GDM1 (cell line): Measurements from ENCODE around the gene DDB1.
A peak's percentile ranks its signal among the peaks of the same experiment; 100 is the strongest.
"Not testable (repeated sequence)": the region's sequence is repeated elsewhere in the genome, so short reads cannot be mapped to it uniquely, and the experiment has no call there.

Experiments used
- DNase-seq: peaks from one replicate; lab custom pipeline; 2025; lab: John Stamatoyannopoulos, UW

Gene DDB1

DNA sequence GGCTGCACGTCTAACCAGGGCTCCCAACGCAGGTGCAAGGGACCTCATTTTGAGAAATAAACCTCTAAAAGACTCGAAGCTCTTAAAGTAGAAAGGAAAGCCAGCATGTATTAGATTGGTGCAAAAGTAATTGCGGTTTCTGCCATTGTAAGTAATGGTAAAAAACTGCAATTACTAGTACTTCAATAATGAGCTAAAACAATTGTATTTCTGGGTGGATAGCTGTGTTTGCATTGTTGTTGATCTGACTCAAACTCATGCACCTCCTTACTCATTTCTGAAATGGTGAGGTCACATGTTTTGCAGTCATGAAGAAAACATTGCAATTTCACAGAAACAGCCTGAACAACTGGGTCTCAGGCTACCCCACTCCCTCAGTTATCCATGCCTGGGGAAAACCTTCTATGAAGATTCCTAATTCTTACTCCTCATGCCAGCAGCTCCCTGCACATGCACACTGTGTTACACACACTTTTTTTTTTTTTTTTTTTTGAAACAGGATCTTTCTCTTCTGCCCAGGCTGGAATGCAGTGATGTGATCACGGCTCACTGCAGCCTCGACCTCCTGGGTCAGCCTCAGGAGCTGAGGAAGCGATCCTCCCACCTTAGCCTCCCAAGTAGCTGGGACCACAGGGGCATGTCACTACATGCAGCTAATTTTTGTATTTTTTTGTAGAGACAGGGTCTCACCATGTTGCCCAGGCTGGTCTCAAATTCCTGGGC lies 62.4 kb downstream of the DDB1 start:
- no peak for DNase-seq

DNA sequence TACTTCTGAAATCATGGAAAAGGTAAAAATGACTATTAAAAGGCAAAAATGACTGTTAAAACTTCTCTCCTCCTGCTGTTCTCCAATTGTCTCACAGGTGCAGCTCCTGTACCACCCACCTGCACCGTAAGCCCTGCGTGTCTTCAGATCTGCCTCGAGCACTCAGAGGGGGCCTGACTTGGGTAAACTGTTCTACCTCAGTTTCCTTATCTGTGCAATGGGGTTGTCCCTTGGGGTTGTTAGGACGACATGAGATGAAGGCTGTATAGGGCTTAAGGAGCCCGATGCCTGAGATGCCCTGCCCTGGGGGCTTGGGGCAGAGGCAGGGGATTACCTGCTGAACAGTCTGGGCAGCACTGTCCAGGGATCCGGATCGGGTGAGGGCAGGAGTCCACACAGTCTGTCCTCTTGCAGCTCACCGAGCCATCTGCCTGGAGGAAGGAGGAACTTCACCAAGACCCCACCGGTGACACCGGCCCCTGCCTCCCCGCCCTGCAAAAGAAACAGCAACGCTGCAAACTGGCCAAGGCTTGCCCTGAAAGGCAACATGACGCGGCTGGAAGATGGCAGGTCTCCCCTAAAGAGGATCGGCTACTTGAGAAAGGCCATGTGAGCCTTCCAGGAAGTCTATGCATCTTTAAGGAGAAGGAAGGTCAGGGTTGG lies 64.2 kb downstream of the DDB1 start:
- no peak for DNase-seq

DNA sequence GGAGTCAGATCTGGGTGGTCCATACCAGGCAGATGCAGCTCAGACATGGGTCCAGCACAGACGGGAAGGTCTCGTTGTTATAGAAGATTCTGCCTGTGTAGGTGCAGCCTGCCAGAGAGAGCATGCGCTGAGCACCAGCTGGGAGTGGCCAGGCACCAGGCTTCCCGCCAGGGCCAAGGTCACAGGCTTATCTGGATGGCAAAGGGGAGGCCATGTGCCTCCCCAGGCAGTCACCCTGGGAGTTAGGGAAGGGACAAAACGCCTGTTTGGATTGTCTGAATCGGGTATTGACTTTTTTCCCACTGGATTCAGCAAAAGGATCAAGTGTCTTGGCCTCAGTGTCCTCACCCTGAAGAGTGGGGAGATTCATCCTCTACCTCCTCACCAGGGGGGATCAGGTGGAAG lies 65.5 kb downstream of the DDB1 start:
- no peak for DNase-seq

GRCh38 chr11:61266602-61267001 lies 66.3 kb downstream of the DDB1 start:
- no peak for DNase-seq

DNA sequence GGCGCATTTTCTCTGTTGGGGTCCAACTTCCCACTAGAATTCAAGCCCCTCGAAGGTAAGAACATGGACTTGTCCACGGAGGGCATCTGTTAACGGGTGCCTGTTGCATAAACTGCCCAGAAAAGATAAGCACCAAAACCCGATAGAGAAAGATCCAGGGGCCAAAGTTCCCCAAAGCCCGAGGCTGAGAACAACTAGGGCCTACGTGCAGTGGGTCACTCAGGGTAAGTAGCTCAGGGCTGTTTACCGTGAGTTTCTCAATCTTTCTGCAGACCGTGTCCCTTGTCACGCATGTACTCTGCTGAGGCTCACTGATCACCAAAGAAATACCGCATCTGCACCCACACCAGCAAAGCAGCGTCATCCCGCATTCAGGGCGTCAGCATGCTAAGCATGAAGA lies 67.5 kb downstream of the DDB1 start:
- no peak for DNase-seq

GRCh38 chr11:61264795-61265194 lies 68.1 kb downstream of the DDB1 start:
- no peak for DNase-seq

GRCh38 chr11:61264371-61264770 lies 68.5 kb downstream of the DDB1 start:
- DNase-seq: no peak

GRCh38 chr11:61259363-61259762 lies 73.5 kb downstream of the DDB1 start:
- DNase-seq: no peak

GRCh38 chr11:61258546-61258945 lies 74.4 kb downstream of the DDB1 start:
- DNase-seq: no peak

DNA sequence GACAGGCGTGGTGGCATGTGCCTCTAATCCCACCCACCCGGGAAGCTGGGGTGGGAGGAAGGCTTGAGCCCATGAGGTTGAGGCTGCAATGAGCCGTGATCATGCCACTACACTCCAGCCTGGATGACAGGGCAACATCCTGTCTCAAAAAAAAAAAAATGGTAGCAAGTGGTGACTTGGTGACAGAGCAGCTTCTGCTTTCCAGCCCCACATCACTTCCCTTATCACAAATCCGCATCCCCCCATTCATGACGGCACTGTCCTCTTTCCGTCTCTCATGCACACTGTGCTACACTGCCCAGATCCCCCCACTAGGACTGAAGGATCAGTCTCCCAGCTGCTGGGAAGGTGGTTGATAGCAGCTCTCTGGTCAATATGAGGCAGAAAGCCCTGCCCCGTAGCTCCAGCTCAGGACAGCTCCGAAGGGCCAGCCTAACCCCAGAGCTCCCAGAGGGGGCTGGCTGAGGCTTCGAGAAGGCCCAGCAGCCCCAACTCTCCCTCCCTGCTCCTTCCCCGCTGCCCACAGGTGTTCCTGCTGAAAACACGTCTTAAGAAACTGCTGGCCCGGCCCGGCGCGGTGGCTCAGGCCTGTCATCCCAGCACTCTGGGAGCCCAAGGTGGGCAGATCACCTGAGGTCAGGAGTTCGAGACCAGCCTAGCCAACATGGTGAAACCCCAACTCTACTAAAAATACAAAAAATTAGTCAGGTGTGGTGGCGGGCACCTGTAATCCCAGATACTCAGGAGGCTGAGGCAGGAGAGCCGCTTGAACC lies 76.0 kb downstream of the DDB1 start:
- DNase-seq: peak; percentile 44

DNA sequence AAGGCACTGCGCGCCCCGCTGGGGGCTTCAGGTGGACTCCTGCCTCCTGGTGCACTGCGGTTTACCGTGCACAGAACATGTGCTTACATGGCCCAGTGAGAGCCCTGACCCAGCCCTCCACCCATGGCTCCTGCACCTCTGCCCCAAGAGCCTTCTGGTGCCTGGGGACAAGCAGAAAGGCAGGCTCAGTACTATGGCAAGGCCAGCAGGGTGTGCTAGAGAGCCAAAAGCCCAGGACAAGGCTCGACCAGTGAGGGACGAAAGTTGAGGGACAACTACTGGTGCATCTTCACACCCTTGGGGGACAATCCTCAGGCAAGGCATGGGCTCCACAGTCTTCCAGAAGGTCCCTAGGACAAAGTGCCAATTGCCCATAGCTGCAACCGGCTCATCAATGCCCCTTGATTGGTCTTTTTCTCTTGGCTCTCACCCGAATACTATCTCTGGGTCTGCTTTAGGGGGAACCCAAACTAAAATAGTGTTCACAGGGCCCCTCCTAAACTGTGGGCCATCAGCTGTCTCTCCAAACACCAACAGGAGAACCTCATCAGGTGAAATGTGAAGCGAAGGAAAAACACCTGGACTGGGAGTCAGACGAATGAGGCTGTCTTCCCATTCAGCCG lies 78.4 kb downstream of the DDB1 start:
- DNase-seq: peak; percentile 42

- DNase-seq: not testable (repeated sequence)
Observed at GRCh38 chr11:61252332-61252731, 80.6 kb downstream of the DDB1 start.

DNA sequence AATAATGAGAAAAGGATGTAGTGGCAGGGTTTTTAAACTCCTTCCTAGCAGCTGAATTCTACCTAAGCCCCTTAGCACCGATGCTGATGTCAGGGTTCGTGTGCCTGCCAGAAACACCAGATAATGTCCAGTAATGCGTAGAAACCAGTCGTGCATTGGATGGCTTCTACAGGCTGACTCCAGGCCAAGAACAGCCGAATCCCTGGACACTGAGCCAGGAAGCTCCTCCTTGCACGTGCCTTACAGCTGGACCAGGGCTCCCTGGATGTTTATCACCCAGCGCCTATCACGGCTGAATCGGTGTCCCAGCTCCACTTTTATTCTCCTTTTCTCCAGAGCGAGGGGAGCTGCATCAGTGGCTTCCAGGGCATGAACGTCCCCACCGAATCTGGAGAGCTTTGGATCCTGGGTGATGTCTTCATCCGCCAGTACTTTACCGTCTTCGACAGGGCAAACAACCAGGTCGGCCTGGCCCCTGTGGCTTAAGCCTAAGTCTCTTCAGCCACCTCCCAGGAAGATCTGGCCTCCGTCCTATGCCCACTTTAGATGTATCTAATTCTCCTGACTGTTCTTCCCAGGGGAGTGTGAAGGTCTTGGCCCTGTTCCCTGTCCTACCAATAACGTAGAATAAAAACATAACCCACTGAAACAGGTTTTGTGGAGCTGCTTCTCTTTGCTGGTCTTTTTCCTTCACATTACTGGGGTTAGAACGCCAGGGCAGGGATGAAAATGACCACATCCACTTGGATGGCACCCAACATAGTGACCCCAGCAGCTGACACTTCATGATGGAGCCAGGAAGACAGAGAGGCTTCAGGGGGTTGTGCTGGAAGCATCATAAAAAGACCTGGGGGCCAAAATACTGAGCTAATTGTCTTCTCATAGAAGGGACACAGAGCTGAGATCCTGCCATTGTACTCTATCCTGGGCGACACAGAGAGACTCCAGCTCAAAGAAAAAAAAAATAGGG lies 81.8 kb downstream of the DDB1 start:
- not testable (repeated sequence) for DNase-seq
